ENCODE results near the gene TPK1.

TPK1 gene

GRCh38 chr7:144534655-144535395, 301.0 kb downstream of the TPK1 start:
- H3K27ac ChIP-seq, result no peak overlapping the region
- CTCF ChIA-PET, result no interaction called here
- POLR2A ChIA-PET (ENCODE audit: low non-redundant PET), result no interaction called here
- TF ChIP-seq CTCF (conservative IDR thresholded peaks at IDR 0.05; ENCODE audit: low read depth), result no peak
- no peak for DNase-seq (ENCODE audit: low spot score)

- CTCF ChIA-PET, result no interaction called here
Observed at GRCh38 chr7:144534196-144534595, 301.7 kb downstream of the TPK1 start.

GRCh38 chr7:144531181-144531580, 304.7 kb downstream of the TPK1 start:
- CTCF ChIA-PET, result no interaction called here
- no peak for TF ChIP-seq CTCF (conservative IDR thresholded peaks at IDR 0.05; ENCODE audit: low read depth)
- no peak for DNase-seq (ENCODE audit: low spot score)
- POLR2A ChIA-PET (ENCODE audit: low non-redundant PET), result no interaction called here
- H3K27ac ChIP-seq, result no peak overlapping the region

More at GRCh38 chr7:144534196-144534595, 301.7 kb downstream of the TPK1 start:
- DNase-seq (ENCODE audit: low spot score), result no peak
- no peak for TF ChIP-seq CTCF (conservative IDR thresholded peaks at IDR 0.05; ENCODE audit: low read depth)
- no peak overlapping the region for H3K27ac ChIP-seq
- POLR2A ChIA-PET (ENCODE audit: low non-redundant PET), result no interaction called here

GRCh38 chr7:144529269-144529926, 306.5 kb downstream of the TPK1 start:
- no peak overlapping the region for H3K27ac ChIP-seq
- ChIA-PET POLR2A (ENCODE audit: low non-redundant PET) (no interaction called here), CTCF (no interaction called here)
- DNase-seq (ENCODE audit: low spot score), result no peak
- TF ChIP-seq CTCF (conservative IDR thresholded peaks at IDR 0.05; ENCODE audit: low read depth), result no peak

GRCh38 chr7:144528536-144529045, 307.3 kb downstream of the TPK1 start:
- ChIA-PET POLR2A (ENCODE audit: low non-redundant PET) (no interaction called here), CTCF (no interaction called here)
- DNase-seq (ENCODE audit: low spot score), result no peak
- no peak for TF ChIP-seq CTCF (conservative IDR thresholded peaks at IDR 0.05; ENCODE audit: low read depth)
- H3K27ac ChIP-seq, result no peak overlapping the region

- CTCF ChIA-PET, result no interaction called here
- no peak for DNase-seq (ENCODE audit: low spot score)
- POLR2A ChIA-PET (ENCODE audit: low non-redundant PET), result no interaction called here
- H3K27ac ChIP-seq, result no peak overlapping the region
- no peak for TF ChIP-seq CTCF (conservative IDR thresholded peaks at IDR 0.05; ENCODE audit: low read depth)
Observed at GRCh38 chr7:144527051-144527471, 308.8 kb downstream of the TPK1 start.
